Activated CD4-positive, alpha-beta T cell treated with anti-CD3 and anti-CD28 coated beads for 24 hours (primary cell): ENCODE data around the gene SRXN1.
A peak's percentile ranks its signal among the peaks of the same experiment; 100 is the strongest.
"Not testable (repeated sequence)": the region's sequence is repeated elsewhere in the genome, so short reads cannot be mapped to it uniquely, and the experiment has no call there.

ENCODE experiments used
- DNase-seq, 2 donors: peaks; one replicate each; pipeline ENCODE4 v3.0.0-alpha.2; 2020; ENCODE audit warnings: low read depth in 2 of 2

Gene SRXN1

DNA sequence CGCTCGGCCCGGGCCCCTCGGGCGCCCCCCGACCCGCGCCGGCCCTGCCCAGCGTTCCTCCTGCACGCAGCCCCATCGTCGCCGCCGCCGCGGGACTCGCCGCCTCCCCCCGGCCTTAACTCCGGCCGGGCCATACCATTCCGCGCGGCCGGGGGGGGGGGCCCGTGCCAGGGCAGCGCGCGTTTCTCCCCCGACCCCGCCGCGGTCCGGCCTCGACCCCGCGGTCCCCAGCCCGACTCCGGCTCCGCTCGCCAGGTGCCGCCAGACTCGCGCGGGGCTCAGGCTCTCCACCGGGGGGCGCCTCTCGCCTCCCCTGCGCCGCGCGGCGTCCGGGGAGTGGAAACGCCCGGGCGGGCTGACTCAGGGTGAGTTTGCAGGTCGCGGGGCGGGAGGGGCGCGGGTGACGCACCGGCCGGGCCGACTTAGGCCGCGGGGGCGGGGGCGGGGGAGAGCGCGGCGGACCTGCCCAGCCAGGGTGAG, at the start of gene SRXN1:
SRXN1 (minus strand) TSS at position 91 of the 480 bp plus-strand sequence; CDS start at position 76, 15 bp downstream.
- peak; percentile 70 to 79 for DNase-seq

DNA sequence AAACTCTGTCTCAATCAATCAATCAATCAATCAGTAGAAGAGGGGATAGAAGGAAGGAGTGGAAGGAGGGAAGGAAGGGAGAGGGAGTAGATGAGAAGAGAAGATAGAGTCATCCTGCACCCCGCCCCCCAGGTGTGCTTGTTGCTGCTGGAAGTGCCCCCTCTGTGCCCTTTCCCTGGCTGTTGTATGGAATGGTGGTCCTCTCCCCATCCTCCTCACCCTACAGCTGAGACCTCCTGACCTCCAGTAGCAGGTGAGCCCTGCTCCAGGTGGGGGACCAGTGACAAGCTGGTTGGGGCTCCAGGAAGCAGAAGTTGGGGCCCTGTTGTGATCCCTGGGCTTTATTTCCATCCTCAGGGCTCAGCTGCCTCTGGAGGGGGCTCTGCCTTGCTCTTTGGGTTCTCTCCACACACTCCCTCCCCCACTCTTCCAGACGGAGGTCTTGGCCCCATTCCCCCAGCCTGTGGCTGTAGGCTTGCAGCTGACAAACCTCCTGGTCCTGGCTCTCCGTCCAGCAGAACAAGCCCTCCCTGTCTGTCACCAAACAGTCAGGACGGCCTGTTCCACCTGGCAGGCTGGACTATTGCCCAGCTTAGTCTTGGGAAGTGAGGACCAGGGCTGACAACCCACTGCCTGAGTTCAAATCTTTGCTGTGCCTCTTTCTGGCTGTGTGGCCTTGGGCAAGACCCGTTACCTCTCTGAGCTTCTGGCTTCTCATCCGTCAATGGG, 48.6 kb upstream of the SRXN1 start:
- no peak for DNase-seq

DNA sequence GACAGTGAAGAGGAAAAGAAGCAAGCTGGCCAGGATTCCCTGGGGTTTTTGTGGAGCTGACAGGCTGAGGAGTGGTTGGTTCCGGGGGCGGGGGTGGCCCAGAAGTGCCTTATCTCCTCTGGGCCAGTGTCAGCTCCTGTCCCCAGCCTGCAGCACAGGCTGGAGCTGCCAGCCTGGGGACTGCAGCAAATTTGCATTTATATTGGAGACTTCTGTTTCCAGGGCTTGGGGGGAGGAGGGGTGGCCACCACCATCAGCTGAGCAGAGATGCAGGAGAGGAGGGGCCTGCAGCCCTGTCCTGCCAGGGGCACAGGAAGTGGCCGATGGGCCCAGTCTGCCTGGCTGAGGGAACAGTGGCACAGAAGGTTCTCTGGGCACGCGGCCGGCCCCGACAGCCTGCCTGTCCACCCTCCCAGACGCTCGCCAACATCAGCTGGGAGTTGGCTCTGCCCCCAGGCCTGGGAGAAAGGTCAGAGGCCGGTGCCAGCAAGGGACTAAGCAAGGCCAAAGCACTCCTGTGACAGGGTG, 46.9 kb upstream of the SRXN1 start:
- DNase-seq: no peak

DNA sequence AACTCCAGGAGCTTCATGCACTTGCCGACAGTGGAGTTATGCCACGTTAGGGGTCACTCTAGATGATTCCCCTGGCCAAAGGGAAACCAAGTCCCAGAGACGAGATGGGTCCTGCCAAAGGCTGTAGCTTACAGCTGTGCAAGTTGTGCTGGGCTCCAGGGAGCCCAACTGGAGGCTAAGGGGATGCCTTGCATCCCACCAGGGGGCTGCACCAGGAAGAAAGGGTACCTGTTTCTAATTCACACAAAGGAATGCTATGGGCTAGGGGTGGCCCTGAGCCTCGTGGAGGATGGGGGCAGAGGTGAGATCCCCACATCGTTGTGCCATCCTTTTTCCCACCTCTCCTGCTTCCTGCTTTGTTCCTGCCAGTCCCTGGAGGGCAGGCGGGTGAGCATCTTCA, 46.3 kb upstream of the SRXN1 start:
- DNase-seq: no peak

DNA sequence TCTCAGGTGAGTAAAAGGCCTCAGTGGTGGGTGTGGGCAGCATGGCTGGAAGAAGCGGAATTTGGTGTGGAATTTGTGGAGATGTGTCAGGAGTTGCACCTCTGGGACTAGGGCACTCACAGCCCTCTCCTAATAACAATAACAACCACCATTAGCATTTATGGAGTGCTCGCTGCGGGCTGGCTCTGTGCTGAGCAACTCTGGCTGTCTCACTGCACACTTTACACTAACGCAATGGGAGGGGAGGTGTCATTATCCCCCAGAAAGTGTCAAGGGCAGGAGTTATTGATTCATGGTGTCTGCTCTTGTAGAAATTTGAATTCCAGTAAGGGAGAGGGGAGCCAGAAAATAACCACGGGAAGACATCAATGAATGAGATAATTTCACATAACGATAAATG, 45.3 kb upstream of the SRXN1 start:
- no peak for DNase-seq

DNA sequence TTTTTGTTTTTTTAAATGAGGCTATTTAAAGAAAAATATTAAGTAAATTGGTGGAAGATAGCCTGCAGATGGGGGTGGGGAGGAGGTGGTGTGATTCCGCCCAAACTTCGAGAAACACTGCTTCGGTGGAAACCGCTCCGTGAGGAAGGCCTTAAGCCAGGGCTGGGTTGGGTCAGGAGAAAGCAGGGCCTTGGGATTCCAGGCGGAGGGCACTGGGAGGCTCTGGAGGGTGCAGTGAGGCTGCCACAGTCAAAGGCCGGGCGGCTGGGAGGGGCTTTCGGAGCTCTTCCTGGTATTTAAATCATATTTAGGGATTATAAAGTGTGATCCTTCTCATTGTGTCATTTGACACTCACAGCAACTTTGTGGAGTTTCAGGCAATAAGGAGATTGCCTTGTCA, 44.8 kb upstream of the SRXN1 start:
- DNase-seq: no peak

DNA sequence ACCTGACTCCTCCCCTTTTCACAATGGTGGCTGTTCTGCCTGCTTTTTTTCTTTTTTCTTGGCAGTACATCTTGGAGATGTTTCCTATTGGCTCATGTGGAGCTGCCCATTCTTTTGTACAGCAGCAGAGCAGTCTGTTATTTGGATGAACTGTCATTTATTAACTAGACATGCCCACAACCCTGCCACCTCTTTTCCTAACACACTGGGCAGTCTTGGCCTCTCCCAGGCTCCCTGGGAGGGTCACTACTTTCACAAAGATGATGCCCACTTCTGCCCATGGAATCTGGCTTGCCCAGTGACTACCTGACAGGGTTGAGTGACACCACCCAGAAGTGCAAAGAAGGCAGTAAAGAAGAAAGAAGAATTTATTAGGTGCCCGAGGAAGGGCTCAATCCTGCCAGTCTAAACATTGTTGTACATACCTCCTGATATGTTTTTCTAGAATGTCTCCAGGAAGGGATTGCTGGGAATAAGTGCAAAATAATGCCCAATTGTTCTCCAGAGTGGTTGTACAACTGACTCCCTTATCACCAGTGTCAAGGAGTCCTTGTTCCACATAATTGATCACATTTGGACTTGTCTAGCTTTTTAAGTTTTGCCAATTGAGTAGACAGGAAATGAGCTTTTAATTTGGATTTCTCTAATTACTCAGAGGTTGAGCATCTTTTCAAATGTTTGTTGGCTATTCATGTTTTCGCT, 42.3 kb upstream of the SRXN1 start:
- DNase-seq: no peak

DNA sequence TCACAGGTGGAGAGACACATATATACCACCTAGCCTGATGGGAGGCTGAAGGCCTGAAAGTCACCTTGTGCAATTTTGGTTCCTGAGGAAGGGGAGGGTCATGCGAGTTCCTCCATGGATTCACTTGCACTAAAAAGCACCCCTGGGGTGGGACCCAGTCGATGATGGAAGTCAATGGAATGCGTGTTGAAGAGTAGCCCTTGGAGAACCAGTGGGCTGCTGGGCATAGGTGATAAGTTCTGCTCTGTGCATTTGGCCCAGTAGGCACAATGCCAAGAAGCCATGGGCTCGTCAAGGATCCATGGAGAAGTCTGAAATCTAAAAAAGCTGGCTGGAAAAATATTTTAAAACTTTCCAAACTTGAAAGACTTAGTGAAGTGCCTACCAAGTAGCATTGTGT, 41.5 kb upstream of the SRXN1 start:
- DNase-seq: no peak

DNA sequence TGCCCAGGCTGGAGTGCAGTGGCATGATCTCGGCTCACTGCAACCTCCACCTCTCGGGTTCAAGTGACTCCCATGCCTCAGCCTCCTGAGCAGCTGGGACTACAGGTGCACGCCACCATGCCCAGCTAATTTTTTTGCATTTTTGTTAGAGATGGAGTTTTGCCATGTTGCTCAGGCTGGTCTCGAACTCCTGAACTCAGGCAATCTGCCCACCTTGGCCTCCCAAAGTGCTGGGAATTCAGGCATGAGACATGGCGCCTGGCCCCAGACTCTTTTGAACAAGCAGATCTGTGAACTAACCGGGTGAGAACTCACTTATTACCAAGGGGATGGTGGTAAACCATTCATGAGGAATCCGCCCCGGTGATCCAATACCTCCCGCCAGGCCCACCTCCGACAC, 40.8 kb upstream of the SRXN1 start:
- DNase-seq: not testable (repeated sequence)

DNA sequence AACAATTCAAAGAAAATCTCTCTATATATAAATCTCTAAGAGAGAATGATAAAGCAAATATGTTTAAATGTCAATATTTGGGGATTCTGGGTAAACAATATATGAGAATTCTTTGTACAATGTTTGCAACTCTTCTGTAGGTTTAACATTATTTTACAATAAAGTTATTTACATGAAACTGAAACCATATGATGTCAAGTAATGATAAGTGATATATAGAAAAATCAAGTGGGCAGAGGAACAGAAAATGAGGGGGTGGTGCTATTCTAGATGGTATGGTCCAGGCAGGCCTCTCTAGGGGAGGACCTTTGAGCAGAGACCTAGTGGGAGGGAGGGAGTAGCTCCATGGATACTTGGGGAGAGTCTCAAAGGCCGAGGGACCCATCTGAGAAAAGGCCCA, 39.0 kb upstream of the SRXN1 start:
- DNase-seq: no peak

DNA sequence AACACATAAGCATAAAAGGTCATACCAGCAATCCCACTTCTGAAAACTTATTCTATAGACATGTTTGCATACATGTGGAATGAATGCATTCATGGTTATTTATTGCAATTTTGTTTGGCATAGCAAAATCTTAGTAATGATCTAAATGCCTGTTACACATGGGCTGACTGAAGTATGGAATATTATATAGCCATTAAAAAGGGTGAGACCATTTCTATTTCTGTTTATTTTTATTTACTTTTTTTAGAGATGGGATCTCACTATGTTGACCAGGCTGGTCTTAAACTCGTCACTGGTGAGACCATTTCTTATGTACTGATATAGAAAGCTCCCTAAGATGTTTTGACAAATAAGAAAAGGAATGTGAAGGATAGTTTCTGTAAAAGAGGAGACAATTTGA, 36.9 kb upstream of the SRXN1 start:
- no peak for DNase-seq

DNA sequence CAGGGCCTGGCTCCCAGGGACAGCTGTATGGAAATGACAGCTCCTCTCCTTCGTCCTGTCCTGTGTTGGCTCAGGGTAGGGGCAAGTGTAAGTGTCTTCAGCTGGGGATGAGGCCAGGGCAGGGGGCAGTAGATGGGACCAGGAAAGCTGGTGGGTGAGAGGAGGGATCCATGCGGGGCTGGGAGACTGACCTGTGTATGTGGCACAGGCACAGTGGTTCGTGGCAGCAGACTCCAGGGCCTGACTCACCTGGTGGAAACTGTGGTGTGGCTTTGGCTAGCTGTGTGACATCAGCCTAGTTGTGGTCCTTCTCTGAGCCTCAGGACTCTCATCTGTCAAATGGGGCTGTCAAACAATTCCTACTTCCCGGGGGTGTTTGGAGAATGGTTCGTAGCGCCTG, 36.3 kb upstream of the SRXN1 start:
- DNase-seq: no peak

DNA sequence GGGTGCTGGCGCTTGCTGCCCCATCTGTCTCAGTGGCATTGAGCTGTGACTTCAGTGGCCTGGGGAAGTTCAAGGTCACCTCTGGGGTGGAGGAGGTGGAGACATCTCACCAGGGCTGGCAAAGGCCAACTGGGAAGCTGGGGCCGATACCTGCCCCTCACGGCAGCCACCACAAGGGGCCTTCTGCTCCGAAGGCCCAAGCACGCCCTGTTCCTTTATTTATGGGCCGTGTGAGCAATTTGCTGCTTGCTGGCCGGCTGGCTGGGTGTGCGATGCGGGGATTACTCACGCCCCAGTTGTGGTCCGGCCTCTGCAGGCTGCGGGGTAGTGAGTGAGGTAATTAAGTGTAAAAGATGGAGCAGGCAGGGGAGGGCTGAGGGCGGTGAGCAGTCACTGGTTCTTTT, 35.8 kb upstream of the SRXN1 start:
- no peak for DNase-seq

DNA sequence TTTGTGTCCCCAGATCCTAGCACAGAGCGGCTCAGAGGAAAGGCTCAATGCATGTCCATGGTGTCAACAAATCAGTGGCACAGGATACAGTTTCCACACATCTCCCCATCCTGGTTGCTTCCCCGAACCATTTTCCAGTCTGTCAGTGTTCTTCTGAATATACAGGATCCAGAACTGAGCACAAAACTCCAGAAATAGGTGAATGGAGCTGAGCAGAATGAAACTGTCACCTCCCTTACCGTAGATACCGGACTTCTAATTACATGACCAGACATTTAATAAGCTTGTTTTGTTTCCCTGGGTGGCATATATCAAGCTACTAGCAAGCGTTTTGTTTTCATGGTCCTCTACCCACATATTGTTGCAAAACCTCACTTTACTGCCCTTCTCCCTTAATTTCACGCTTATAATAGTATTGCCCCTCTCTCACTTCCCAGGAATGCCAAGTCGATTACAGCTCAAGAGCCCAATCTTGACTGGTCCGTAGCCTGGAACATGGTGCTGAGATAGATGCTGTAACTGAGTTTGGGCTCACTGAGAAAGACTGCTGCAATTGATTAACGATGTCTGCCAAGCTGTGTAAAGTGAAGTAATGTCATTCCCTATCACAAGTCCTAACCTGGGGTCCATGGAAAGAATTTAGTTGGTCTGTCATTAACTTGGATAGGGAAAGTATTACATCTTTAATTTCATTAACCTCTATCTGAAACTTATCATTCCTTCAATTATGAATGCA, 34.6 kb upstream of the SRXN1 start:
- DNase-seq: no peak

DNA sequence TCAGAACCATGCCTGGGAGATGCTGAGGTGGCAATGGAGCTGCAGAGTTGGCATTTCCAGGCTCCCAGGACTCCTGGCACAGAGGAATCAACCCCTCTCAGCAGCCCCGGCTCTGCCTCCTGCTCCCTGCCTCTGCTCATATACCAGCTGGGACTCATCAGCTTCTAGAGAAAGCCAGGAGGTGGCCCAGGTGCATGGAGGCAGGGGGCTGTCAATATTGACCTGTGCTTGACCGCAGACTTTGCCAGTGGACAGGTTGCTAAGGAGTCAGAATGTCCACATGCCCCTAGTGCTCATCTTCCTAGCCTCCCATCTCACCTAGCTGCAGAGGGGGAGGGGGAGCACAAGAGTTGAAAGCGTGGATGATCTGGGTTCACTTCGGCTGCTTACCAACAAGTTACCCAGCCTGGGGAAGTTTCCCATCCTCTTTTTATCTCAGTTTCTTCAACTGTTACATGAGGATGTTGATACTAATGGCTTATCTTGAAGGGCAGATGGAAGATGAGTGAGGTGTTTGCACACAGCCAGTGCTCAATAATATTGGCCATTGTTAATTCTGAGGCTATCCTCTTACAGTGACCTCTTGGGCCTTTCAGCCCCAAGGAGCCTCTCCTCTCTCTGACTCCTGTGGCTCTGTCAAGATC, 31.8 kb upstream of the SRXN1 start:
- DNase-seq: no peak

DNA sequence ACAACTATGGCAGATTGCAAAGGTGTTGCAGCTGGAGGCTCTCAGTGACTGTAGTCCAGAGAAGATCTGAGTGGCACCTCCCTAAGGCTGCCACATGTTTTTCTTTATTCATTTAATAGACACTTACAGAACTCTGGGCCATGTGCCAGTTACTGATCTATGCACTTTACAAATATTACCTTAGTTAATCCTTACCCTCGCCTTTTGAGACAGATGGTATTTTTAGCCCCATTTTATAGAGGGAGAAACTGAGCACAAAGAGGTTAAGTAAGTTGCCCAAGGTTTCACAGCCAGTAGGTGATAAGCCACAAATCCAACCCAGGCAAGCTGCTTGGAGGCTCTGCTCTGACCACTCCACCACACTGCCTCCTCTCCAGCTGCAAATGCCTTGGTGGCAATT, 29.1 kb upstream of the SRXN1 start:
- no peak for DNase-seq

DNA sequence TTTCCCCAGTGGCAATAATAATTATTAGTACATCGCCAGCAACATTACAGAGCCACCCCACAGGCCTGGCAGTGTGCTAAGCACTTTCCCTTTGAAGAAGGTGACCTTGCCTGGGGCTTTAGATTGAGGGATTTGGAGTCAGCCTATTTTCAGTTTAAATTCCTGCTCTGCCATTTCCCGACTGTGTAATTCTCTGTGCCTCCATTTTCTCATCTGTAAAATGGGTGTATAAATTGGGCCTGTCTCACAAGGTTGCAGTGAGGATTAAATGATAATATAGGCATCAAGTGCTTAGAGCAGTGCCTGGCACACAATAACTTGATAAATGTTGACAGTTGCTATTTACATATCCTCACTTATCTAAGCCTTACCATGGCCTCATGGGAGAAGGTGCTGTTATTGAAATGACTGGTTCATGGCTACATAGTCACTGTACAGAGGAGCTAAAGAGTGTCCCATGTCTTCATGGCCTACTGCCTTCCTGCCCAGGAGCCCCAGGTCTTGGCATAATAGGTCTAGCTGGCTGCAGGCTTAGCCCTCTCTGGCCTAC, 27.7 kb upstream of the SRXN1 start:
- no peak for DNase-seq

DNA sequence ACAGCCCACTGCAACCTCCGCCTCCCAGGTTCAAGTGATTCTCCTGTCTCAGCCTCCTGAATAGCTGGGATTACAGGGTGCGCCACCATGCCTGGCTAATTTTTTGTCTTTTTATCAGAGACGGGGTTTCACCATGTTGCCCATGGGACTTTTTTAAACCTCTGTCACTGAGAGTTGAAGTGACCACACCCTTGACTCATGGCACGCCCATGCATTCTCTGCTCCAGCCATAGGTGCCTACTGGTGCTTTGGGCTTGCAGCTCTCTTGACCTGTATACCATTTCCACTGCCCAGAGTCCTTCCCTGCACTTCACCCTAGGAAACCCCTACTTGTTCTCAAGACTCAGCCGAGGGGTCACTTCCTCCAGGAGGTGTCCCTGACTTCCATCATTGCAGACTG, 25.0 kb upstream of the SRXN1 start:
- no peak for DNase-seq

DNA sequence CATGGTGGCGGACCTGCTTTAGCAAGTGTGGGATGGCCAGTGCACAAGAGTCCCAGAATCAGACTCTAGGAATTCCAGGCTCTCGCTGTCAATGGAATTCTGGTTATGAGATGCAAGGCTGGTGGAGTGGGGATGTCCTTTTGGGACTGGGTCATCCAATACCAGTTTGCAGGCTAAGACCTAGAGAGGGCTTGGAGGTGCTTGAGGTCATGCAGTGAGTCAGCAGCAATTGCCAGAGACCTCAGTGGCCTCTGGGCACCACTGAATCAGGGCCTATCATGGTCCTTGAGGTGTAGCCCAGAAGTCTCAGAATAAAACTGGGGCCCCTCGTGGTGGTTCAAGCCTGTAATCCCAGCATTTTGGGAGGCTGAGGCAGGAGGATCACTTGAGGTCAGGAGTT, 24.0 kb upstream of the SRXN1 start:
- DNase-seq: no peak

DNA sequence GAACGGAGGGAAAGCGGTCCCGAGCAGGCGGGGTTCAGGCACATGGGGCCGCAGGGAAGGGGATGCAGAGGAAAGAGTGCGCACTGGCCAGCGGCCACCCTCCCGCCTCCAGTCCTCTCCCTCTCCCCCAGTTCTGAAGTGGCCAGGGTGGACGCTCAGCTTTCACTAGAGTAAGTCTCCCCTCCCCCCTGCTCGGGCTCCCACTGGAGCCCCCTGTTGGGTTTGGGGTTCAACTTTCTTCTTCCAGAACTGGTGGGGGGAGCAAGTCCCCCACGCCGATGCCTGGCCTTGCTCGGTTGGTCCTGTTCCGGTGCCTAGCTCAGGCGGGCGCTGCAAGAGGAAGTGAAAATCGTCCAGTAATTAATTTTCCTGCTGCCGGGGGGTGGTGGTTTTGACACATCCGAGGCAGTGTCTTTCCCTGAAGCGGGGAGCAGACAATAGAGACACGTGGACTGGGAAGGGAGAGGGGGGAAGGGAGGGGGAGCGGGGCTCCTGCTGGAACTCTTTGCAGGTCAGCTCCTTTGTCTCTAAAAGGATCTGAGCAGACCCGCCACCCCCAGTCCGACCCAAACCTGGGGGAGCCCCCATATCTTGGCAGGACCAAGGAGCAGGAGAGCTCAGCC, 23.4 kb upstream of the SRXN1 start:
- DNase-seq: no peak
